WTC11 (cell line): ENCODE data around the gene COA1. TPM values are rescaled to one million over a fixed set of nuclear protein-coding genes. Genes with fewer than 3 reads are reported as not detected.

Source experiments
- ATAC-seq: fragments of 200-7000 bp; cut with Tn5 transposase; 2 replicates; pipeline ENCODE4 v1.10.0; 2021; ENCODE audit warnings: mild to moderate bottlenecking, moderate library complexity
- CTCF ChIA-PET: fragments of 300-600 bp; sonication (Branson Sonifier 250); formaldehyde crosslinking; loops from one replicate; lab custom pipeline; 2021; ENCODE audit warnings: antibody characterized with exemption; lab: Charles Lee
- POLR2A ChIA-PET: fragments of 350-600 bp; sonication (Branson Sonifier 250); formaldehyde crosslinking; loops from one replicate; lab custom pipeline; 2021; ENCODE audit warnings: antibody characterized with exemption; lab: Charles Lee
- DNase-seq: peaks from one replicate; pipeline ENCODE4 v3.0.0; 2021; ENCODE audit warnings: low spot score
- H3K27ac Mint-ChIP-seq: 2 replicates; pipeline ENCODE4 v1.8.0; 2021; ENCODE audit warnings: mixed read lengths
- H3K27me3 Mint-ChIP-seq: 2 replicates; pipeline ENCODE4 v1.8.0; 2021; ENCODE audit warnings: low read depth, mild to moderate bottlenecking, moderate library complexity, mixed read lengths
- H3K36me3 Mint-ChIP-seq: 2 replicates; pipeline ENCODE4 v1.8.0; 2021; ENCODE audit warnings: mixed read lengths
- H3K4me1 Mint-ChIP-seq: 2 replicates; pipeline ENCODE4 v1.8.0; 2022; ENCODE audit warnings: mixed read lengths
- H3K4me3 Mint-ChIP-seq: 2 replicates; pipeline ENCODE4 v1.8.0; 2021; ENCODE audit warnings: mild to moderate bottlenecking, moderate library complexity, mixed read lengths
- H3K9me3 Mint-ChIP-seq: 2 replicates; pipeline ENCODE4 v1.8.0; 2021; ENCODE audit warnings: mixed read lengths
- ATF2 ChIP-seq: sonication (generic); formaldehyde crosslinking; IDR thresholded peaks from 2 replicates; pipeline ENCODE4 v1.8.1; 2022; ENCODE audit warnings: low read depth, missing genetic modification reagents, borderline replicate concordance
- CREB1 ChIP-seq: sonication (generic); formaldehyde crosslinking; IDR thresholded peaks from 2 replicates; pipeline ENCODE4 v1.8.0; 2023; ENCODE audit warnings: mild to moderate bottlenecking, missing genetic modification reagents
- E2F1 ChIP-seq: sonication (generic); formaldehyde crosslinking; IDR thresholded peaks from 2 replicates; pipeline ENCODE4 v1.8.0; 2022; ENCODE audit warnings: mild to moderate bottlenecking, missing genetic modification reagents
- FOXP1 ChIP-seq: sonication (generic); formaldehyde crosslinking; IDR thresholded peaks from 2 replicates; pipeline ENCODE4 v1.8.0; 2022; ENCODE audit warnings: missing genetic modification reagents, mild to moderate bottlenecking, moderate library complexity, borderline replicate concordance
- FOXP4 ChIP-seq: sonication (generic); formaldehyde crosslinking; IDR thresholded peaks from 2 replicates; pipeline ENCODE4 v1.8.0; 2022; ENCODE audit warnings: mild to moderate bottlenecking, missing genetic modification reagents
- GTF2I ChIP-seq: fragments of 250-450 bp; sonication (Bioruptor Pico); conservative IDR thresholded peaks from 2 replicates; pipeline ENCODE4 v1.4.0; 2021; ENCODE audit warnings: mild to moderate bottlenecking
- HMGA2 ChIP-seq: fragments of 250-450 bp; sonication (Bioruptor Pico); IDR thresholded peaks from 2 replicates; pipeline ENCODE4 v1.4.0; 2021; ENCODE audit warnings: mild to moderate bottlenecking, moderate library complexity
- IRF2 ChIP-seq: sonication (generic); formaldehyde crosslinking; IDR thresholded peaks from 2 replicates; pipeline ENCODE4 v1.8.0; 2022; ENCODE audit warnings: low read depth, missing genetic modification reagents, borderline replicate concordance
- MYBL2 ChIP-seq: sonication (generic); formaldehyde crosslinking; IDR thresholded peaks from 2 replicates; pipeline ENCODE4 v1.8.1; 2023; ENCODE audit warnings: mild to moderate bottlenecking, moderate library complexity, missing genetic modification reagents
- NR1H2 ChIP-seq: sonication (generic); formaldehyde crosslinking; IDR thresholded peaks from 2 replicates; pipeline ENCODE4 v1.9.0; 2021; ENCODE audit warnings: mild to moderate bottlenecking, moderate library complexity, missing genetic modification reagents
- PRDM15 ChIP-seq: sonication (generic); formaldehyde crosslinking; IDR thresholded peaks from 2 replicates; pipeline ENCODE4 v1.8.0; 2022; ENCODE audit warnings: missing genetic modification reagents
- SOX15 ChIP-seq: fragments of 250-450 bp; sonication (Bioruptor Pico); IDR thresholded peaks from 2 replicates; pipeline ENCODE4 v1.9.0; 2021; ENCODE audit warnings: mild to moderate bottlenecking
- SP1 ChIP-seq: sonication (generic); formaldehyde crosslinking; conservative IDR thresholded peaks from 2 replicates; pipeline ENCODE4 v1.8.1; 2022; ENCODE audit warnings: missing genetic modification reagents
- STAT6 ChIP-seq: sonication (generic); formaldehyde crosslinking; conservative IDR thresholded peaks from 2 replicates; pipeline ENCODE4 v1.8.1; 2023; ENCODE audit warnings: mild to moderate bottlenecking, low read depth, missing genetic modification reagents, moderate library complexity
- ZNF396 ChIP-seq: fragments of 250-450 bp; sonication (Bioruptor Pico); IDR thresholded peaks from 2 replicates; pipeline ENCODE4 v1.8.0; 2021; ENCODE audit warnings: mild to moderate bottlenecking, moderate library complexity, borderline replicate concordance
- ZNF416 ChIP-seq: fragments of 250-450 bp; sonication (Bioruptor Pico); IDR thresholded peaks from 2 replicates; pipeline ENCODE4 v1.9.0; 2021; ENCODE audit warnings: mild to moderate bottlenecking, inconsistent platforms
- ZNF425 ChIP-seq: fragments of 250-450 bp; sonication (Bioruptor Pico); conservative IDR thresholded peaks from 2 replicates; pipeline ENCODE4 v1.9.0; 2021; ENCODE audit warnings: mild to moderate bottlenecking
- total RNA-seq: library from RNA; stranded (reverse); gene quantifications from 3 replicates; pipeline ENCODE4 v1.2.3, GENCODE V29; 2021

The COA1 gene
- total RNA-seq, 1 experiment from 2014 or later, result 132 TPM

- TF ChIP-seq FOXP4 (CRISPR knock-in tag), result no peak
- no peak for TF ChIP-seq ATF2 (CRISPR knock-in tag)
- TF ChIP-seq HMGA2 (CRISPR knock-in tag), result no peak
- TF ChIP-seq PRDM15, result no peak
These were observed 75.9 kb downstream of the COA1 start (continued) for GRCh38 chr7:43653466-43653865.

GRCh38 chr7:43652364-43652763, 77.0 kb downstream of the COA1 start:
- H3K4me3 Mint-ChIP-seq, result no peak overlapping the region
- no peaks in the 10 kb centered on the region for H3K9me3 Mint-ChIP-seq
- DNase-seq, result no peak
- H3K4me1 Mint-ChIP-seq, result peaks cover 70% of the 10 kb centered on the region
- TF ChIP-seq E2F1 (CRISPR knock-in tag) (no peak), ZNF425 (CRISPR knock-in tag) (no peak), ZNF416 (no peak), CREB1 (no peak), ZNF396 (CRISPR knock-in tag) (no peak)
- no peak for ATAC-seq
- H3K27me3 Mint-ChIP-seq, result no peaks in the 10 kb centered on the region
- ChIA-PET CTCF (interaction anchor here (0.7 kb wide), 1 partner anchor 70 kb away, joined by 4 read pairs; the partner anchor contains the start of gene STK17A), POLR2A (no interaction called here)
- H3K36me3 Mint-ChIP-seq, result peaks cover 8% of the 10 kb centered on the region
- peak overlapping the region; percentile 75 for H3K27ac Mint-ChIP-seq

- CTCF ChIA-PET, result interaction anchor here (0.7 to 2.6 kb wide), 3 partner anchors 49 to 216 kb away, joined by 3 to 10 read pairs (median 6); partner anchors contain the start of gene STK17A
- no peak for TF ChIP-seq SOX15 (CRISPR knock-in tag)
- TF ChIP-seq NR1H2, result no peak
- TF ChIP-seq STAT6 (CRISPR knock-in tag), result no peak
- no peak for TF ChIP-seq IRF2 (CRISPR knock-in tag)
- TF ChIP-seq MYBL2, result no peak
- no peak for TF ChIP-seq FOXP1 (CRISPR knock-in tag)
- TF ChIP-seq SP1 (CRISPR knock-in tag), result no peak
- TF ChIP-seq GTF2I (CRISPR knock-in tag), result no peak
These were observed 78.8 kb downstream of the COA1 start for GRCh38 chr7:43650457-43651052.

More at GRCh38 chr7:43650457-43651052, 78.8 kb downstream of the COA1 start:
- ATAC-seq (no peak), DNase-seq (no peak)
- Mint-ChIP-seq H3K36me3 (peaks cover 8% of the 10 kb centered on the region), H3K27me3 (no peaks in the 10 kb centered on the region), H3K4me3 (no peak overlapping the region), H3K9me3 (no peaks in the 10 kb centered on the region), H3K4me1 (peaks cover 85% of the 10 kb centered on the region), H3K27ac (peak overlapping the region; percentile 82; the same call in 1 of the 2 replicates)
- POLR2A ChIA-PET, result interaction anchor here (0.7 to 1.0 kb wide), 2 partner anchors 11 to 68 kb away, joined by 4 to 7 read pairs; partner anchors contain the start of gene STK17A
